Stimulated activated effector memory CD8-positive, alpha-beta T cell treated with anti-CD3 and anti-CD28 coated beads, Interleukin-12 subunit alpha, Interleukin-12 subunit beta, amount 100 ng/mL, for 72 hours (primary cell): Measurements from ENCODE around the gene AP1S3.
A peak's percentile ranks its signal among the peaks of the same experiment; 100 is the strongest.

Experiments
- ATAC-seq: fragments of 150-1000 bp; cut with Tn5 transposase; 2 replicates; pipeline ENCODE4 v1.10.0; 2021
- DNase-seq, 2 donors: peaks; one replicate each; pipeline ENCODE4 v3.0.0; 2021 to 2022; ENCODE audit warnings: low spot score in 2 of 2
- H3K27ac Mint-ChIP-seq: one replicate; pipeline ENCODE4 v1.8.0; 2022; ENCODE audit warnings: mild to moderate bottlenecking, mixed read lengths
- H3K36me3 Mint-ChIP-seq: one replicate; pipeline ENCODE4 v1.8.0; 2022; ENCODE audit warnings: mild to moderate bottlenecking, mixed read lengths
- H3K4me1 Mint-ChIP-seq: one replicate; pipeline ENCODE4 v1.8.0; 2022; ENCODE audit warnings: mixed read lengths
- H3K4me3 Mint-ChIP-seq: one replicate; pipeline ENCODE4 v1.8.0; 2022; ENCODE audit warnings: mild to moderate bottlenecking, mixed read lengths
- H3K9me3 Mint-ChIP-seq: one replicate; pipeline ENCODE4 v1.8.0; 2022; ENCODE audit warnings: mixed read lengths

AP1S3 gene

DNA sequence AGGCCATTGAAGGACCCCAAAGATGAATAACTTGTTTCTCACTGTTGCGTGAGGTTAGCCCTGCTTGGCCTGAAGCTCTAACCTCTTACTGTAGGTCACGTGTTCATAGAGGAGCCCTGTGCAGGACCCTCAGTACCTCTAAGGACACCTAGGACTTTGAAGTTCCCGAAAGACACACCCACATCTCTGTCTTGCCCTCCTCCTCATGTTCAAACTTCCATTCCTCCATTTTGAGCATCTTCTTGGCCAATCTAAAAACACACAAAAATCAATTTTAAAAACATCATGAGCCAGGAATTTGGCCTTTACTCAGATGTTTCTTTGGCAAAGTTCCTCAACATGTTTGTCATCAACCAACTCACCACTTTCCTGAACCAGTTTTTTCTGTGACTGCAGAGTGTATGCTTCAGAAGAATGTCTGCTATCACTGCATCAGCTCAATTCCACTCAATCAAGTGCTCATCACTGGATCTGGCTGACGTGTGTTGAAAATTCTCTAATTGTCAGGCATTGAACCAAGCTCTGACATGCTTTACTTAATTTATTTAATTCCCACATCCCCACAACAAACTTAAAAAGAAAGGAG, 101.6 kb downstream of the AP1S3 start:
- H3K4me1 Mint-ChIP-seq = no peaks in the 10 kb centered on the region
- no peak for DNase-seq
- no peaks in the 10 kb centered on the region for H3K36me3 Mint-ChIP-seq
- no peak overlapping the region for H3K27ac Mint-ChIP-seq
- ATAC-seq = no peak
- peaks cover 2% of the 10 kb centered on the region for H3K9me3 Mint-ChIP-seq
- no peak overlapping the region for H3K4me3 Mint-ChIP-seq

DNA sequence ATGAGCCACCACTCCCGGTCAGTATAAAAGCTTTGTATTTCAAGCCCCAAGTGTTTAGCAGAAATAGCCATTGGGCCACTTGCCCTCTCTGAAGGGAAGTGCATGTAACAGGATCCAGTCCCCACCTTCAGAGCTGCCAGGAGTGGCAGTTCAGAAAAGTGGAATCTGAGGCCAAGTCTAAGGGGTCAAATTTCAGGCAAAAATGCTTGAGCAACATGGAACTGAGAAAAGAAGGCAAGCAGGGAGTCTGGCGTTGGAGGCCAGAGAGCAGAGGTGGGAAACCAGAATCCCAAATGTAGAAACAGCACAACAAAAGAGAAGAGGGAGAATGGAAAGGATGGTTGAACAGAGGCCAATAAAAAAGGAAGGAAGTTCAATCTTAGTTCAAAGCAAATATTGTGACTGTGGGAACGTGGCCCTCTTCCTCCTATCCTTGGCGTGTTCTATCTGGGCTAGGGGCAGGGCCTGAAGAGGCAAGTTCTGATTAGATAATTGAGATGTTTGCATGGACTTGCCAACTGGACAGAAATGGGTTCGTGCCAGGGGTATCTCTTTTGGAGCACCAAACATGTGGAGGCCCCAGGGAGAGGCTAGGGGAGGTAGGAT, 102.2 kb downstream of the AP1S3 start:
- H3K4me1 Mint-ChIP-seq = no peaks in the 10 kb centered on the region
- H3K4me3 Mint-ChIP-seq = no peak overlapping the region
- no peak for ATAC-seq
- peaks cover 2% of the 10 kb centered on the region for H3K9me3 Mint-ChIP-seq
- no peaks in the 10 kb centered on the region for H3K36me3 Mint-ChIP-seq
- no peak overlapping the region for H3K27ac Mint-ChIP-seq
- DNase-seq = no peak

DNA sequence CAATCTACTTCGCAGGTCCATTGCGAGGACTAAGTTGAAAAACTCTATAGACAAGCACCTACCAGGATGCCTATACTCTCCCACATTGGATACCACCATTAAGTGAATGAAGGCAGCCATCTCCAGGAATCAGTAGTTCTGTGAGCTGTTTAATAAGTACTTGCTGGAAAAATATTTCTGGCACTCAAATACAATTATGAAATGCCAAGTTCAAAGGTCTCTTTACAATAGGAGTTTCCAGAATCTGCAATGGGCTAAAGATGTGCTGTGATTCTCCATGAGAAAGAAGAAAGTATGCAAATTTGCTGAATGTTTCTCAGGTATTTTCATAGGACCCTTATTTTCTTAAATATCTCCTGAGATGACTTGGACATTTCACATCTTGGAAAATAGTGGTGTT, 103.0 kb downstream of the AP1S3 start:
- Mint-ChIP-seq H3K9me3 (peaks cover 2% of the 10 kb centered on the region), H3K36me3 (no peaks in the 10 kb centered on the region), H3K4me3 (no peak overlapping the region), H3K4me1 (no peaks in the 10 kb centered on the region), H3K27ac (no peak overlapping the region)
- DNase-seq (no peak), ATAC-seq (no peak)

DNA sequence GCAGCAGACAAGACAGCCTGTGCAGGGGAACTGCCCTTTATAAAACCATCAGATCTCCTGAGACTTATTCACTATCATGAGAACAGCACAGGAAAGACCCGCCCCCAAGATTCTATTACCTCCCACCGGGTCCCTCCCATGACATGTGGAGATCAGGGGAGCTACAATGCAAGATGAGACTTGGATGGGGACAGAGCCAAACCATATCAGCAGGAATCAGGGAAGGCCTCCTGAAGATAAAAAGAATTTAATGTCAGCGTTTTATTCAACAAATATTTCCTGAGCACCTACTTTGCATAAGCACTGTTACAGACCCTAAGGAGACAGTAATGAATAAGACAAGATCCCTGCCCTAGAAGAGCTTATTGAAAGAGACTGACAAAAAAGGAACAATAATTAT, 105.0 kb downstream of the AP1S3 start:
- no peaks in the 10 kb centered on the region for H3K36me3 Mint-ChIP-seq
- H3K27ac Mint-ChIP-seq = no peak overlapping the region
- H3K9me3 Mint-ChIP-seq = peaks cover 2% of the 10 kb centered on the region
- no peaks in the 10 kb centered on the region for H3K4me1 Mint-ChIP-seq
- ATAC-seq = no peak
- no peak overlapping the region for H3K4me3 Mint-ChIP-seq
- DNase-seq = no peak

DNA sequence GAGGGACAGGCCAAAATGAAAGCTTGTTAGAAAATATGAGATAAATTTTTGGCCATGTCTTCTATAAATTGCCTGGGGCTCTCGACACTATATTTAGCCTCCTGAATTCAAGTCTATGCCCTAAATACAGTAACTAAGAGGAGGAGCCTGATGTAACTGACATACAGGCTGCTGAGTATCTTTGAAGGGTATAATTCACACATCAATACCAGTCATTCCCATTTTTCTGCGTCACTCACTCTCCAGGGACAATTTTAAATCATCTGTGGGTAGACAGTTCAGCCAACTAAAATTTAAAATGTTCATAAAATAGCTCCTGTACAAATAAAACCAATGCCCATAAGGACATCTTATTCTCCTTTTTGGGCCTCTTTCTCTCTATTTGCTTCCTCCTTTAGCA, 105.9 kb downstream of the AP1S3 start:
- no peaks in the 10 kb centered on the region for H3K4me1 Mint-ChIP-seq
- H3K4me3 Mint-ChIP-seq = no peak overlapping the region
- H3K9me3 Mint-ChIP-seq = peaks cover 2% of the 10 kb centered on the region
- no peak for DNase-seq
- no peak overlapping the region for H3K27ac Mint-ChIP-seq
- ATAC-seq = no peak
- H3K36me3 Mint-ChIP-seq = no peaks in the 10 kb centered on the region

DNA sequence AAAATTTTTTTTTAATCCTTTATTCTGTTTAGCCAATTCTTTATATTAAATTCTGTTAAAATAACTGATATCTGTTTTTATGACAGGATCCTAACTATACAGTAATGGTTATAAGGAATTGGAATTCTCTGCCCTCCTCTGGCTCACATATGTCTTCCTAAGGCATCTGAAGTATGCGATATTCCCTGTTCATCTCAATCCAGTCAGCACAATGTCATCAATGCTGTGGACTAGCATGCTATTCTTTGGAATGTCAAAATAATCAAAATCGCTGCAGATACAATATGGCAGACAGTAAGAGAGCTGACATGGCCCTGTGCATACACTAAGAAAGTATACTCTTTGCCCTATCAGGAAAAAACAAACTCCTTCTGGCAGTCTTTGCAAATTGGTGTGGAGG, 107.6 kb downstream of the AP1S3 start:
- Mint-ChIP-seq H3K4me1 (no peaks in the 10 kb centered on the region), H3K27ac (no peak overlapping the region), H3K9me3 (peaks cover 2% of the 10 kb centered on the region), H3K36me3 (no peaks in the 10 kb centered on the region), H3K4me3 (no peak overlapping the region)
- ATAC-seq (no peak), DNase-seq (no peak)

DNA sequence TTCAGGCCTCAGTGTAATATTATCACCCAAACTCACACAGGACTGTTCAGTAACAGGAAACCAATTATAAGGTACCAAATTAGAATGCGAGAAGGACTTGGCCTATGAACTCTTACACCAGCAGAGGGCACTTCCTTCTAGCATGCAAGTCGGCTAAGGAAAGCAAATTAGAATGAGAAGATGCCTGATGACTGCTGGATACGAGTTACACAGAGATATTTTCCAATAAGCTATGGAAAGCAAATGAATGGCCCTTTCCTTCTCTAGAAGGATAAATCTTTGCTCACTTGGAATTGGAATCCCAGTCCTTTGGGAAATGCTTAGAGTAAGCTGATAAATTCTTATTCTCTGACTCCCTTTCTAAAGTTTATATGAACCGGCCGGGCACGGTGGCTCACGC, 109.8 kb downstream of the AP1S3 start:
- Mint-ChIP-seq H3K4me3 (no peak overlapping the region), H3K36me3 (no peaks in the 10 kb centered on the region), H3K4me1 (no peaks in the 10 kb centered on the region), H3K9me3 (no peaks in the 10 kb centered on the region), H3K27ac (no peak overlapping the region)
- ATAC-seq = peak; percentile 72
- DNase-seq = peak; percentile 5 to 55

DNA sequence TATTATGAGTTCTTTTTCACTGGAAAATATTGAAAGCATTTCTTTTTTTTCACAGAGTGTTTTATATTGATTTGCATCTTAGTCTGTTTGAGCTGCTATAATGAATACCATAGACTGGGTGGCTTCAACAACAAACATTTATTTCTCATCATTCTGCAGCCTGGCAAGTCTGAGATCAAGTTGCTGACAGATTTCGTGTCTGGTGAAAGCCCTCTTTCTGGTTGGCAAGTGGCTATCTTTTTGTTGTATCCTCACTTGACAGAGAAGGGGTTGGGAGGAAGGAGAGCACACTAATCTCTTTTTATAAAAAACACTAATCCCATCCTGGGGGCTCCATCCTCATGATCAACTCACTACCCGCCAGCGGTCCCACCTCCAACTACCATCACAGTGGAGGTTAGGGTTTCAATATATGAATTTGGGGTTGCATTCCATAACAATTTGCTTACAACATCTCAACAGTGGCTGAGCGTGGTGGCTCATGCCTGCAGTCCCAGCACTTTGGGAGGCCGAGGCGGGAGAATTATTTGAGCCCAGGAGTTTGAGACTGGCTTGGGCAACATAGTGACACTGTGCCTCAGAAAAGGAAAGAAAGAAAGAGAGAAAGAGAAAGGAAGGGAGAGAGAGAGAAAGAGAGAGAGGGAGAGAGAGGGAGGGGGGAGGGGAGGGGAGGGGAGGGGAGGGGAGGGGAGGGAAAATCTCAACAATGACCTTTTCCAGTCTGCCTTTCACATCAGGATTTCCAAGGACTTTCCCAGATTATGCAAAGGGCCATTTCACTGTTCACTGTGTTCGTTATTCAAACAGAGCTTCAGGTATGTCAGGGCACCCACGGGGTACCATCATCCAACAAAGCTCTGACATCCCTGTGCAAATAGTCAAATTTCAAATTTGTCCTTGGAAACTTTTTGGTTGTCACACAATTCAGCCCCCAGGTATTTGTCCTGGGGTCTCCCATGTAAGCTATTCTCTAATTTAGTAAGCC, 111.1 kb downstream of the AP1S3 start:
- H3K27ac Mint-ChIP-seq = no peak overlapping the region
- H3K4me3 Mint-ChIP-seq = no peak overlapping the region
- H3K4me1 Mint-ChIP-seq = no peaks in the 10 kb centered on the region
- H3K9me3 Mint-ChIP-seq = no peaks in the 10 kb centered on the region
- DNase-seq = no peak
- no peak for ATAC-seq
- no peaks in the 10 kb centered on the region for H3K36me3 Mint-ChIP-seq

DNA sequence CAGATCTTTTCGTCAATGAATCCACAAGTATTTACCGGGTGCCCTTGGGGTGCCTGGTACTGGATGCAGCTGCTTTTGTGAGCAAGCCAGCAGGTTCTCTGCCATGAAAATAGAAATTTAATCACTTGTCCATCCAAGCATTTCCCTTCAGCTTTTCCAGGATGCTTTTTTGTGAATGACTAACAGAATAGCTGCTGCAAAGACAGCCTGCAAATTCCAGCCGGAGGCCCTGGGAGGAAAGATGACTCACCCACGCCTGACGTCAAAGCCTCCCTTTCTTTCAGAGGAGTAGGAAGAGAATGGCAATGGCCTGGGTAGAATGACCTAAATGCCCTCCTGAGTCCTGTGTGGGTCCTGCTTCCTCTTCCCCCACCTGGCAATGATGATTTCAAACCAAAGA, 111.9 kb downstream of the AP1S3 start:
- H3K9me3 Mint-ChIP-seq = no peaks in the 10 kb centered on the region
- no peak for DNase-seq
- H3K36me3 Mint-ChIP-seq = no peaks in the 10 kb centered on the region
- no peak overlapping the region for H3K27ac Mint-ChIP-seq
- H3K4me3 Mint-ChIP-seq = no peak overlapping the region
- no peaks in the 10 kb centered on the region for H3K4me1 Mint-ChIP-seq
- no peak for ATAC-seq

DNA sequence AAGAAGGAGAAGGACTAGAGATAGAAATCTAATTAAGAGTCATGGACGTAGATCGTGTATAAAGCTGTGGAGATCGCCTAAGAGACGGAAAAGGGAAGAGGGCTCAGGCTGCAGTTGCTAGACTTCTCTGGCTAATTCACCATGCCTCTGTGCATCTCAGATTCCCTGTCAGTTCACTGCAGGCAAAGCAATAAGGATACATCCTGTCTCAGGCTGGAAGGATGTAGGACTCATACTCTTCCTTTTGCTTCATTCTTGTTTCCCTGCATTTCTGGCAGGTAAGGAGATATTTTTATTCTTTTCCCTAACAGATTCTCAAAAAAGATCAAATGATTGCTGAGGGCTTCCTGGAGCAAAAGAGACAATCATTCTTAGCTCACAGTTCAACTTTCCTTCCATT, 112.5 kb downstream of the AP1S3 start:
- Mint-ChIP-seq H3K4me1 (no peaks in the 10 kb centered on the region), H3K36me3 (no peaks in the 10 kb centered on the region), H3K4me3 (no peak overlapping the region), H3K27ac (no peak overlapping the region), H3K9me3 (no peaks in the 10 kb centered on the region)
- ATAC-seq (no peak), DNase-seq (no peak)

DNA sequence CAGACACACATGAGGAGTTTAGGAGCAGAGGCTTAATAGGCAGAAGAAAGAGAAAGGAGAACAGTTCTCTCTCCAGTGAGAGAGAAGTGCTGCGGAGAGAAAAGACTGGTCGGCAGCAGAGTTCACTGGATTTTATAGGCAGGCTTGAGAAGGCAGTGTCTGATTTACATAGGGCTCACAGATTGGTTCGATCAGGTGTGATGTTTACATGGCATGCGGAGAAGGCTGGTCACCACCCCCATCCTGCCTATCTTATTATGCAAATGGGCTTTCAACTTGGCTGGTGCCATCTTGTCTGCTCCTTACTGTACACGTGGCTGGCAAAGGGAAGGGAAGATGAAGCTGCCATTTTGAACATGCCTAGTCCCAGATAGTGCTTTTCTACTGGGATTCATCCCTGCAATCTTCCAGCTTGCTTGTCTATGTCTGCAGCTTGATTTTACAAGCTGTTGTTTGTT, 113.4 kb downstream of the AP1S3 start:
- no peak overlapping the region for H3K4me3 Mint-ChIP-seq
- H3K9me3 Mint-ChIP-seq = no peaks in the 10 kb centered on the region
- no peaks in the 10 kb centered on the region for H3K4me1 Mint-ChIP-seq
- ATAC-seq = no peak
- H3K36me3 Mint-ChIP-seq = no peaks in the 10 kb centered on the region
- no peak overlapping the region for H3K27ac Mint-ChIP-seq
- no peak for DNase-seq

DNA sequence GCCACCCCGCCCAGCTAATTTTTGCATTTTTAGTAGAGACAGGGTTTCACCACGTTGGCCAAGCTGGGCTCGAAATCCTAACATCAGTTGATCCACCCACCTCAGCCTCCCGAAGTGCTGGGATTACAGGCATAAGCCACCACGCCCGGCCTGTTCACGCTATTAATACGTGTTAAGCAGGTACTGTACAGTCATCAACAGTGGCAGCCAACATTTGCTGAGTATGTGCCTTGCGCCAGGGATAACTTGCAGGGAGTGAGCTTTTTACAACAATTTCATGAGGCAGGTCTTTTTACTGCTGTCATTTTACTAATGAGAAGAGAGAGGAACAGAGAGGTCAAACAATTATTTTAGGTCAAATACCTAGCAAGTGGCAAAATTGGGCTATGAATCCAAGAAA, 115.2 kb downstream of the AP1S3 start:
- Mint-ChIP-seq H3K4me3 (no peak overlapping the region), H3K36me3 (no peaks in the 10 kb centered on the region), H3K27ac (no peak overlapping the region), H3K9me3 (no peaks in the 10 kb centered on the region), H3K4me1 (no peaks in the 10 kb centered on the region)
- DNase-seq (no peak), ATAC-seq (no peak)

DNA sequence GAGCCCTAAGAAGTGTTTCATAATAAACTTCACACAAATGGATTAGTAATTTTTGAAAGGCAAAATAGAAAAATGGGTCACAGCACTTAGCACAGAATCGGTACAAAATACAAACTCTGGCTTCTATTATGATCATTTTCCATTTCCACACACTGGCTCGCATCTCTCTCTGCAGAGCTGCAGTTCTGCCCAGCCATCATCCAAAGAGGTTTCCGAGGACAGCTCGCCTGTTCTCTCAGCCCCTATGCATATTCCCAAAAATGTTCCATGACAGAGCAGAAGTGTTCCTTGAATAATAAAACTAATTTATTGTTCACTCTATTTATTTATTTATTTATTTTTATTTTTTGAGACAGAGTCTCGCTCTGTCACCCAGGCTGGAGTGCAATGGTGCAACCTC, 115.6 kb downstream of the AP1S3 start:
- Mint-ChIP-seq H3K9me3 (no peaks in the 10 kb centered on the region), H3K36me3 (no peaks in the 10 kb centered on the region), H3K27ac (no peak overlapping the region), H3K4me3 (no peak overlapping the region), H3K4me1 (no peaks in the 10 kb centered on the region)
- no peak for ATAC-seq
- DNase-seq = no peak

DNA sequence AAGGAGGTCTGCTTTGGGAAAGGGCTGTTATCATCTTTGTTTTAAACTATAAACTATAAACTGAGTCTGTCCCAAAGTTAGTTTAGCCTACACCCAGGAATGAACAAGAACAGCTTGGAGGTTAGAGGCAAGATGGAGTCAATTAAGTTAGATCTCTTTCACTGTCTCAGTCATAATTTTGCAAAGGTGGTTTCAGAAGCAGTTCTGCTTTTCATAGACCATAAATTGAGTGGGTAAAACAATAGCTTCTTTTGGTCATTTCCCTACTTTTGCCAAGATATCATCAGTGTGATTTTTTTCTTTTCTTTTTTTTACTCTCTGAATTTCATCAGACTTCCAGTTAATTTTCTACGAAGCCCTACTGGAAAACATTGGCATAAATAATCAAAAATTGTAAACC, 117.0 kb downstream of the AP1S3 start:
- Mint-ChIP-seq H3K27ac (no peak overlapping the region), H3K4me1 (no peaks in the 10 kb centered on the region), H3K9me3 (no peaks in the 10 kb centered on the region), H3K4me3 (no peak overlapping the region), H3K36me3 (no peaks in the 10 kb centered on the region)
- DNase-seq = no peak
- ATAC-seq = no peak

DNA sequence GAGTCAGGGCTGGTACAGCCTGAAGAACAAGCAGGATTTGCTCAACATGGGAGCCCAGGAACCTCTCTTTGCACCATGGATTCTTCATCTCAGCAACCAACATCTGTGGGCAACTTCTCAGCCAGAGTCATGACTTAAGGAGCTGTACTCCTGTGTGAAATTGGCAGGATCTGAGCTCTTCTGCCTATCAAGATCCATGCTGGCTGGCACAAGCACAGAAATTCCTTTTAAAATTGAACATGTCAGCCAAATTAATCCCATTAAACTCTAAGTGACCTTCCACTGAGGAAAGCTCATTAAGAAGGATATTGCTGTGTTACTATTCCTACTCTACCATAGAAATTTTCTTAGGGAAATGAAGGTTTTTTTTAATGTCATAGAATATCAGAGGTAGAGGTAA, 124.7 kb downstream of the AP1S3 start:
- Mint-ChIP-seq H3K36me3 (no peaks in the 10 kb centered on the region), H3K9me3 (no peaks in the 10 kb centered on the region), H3K4me3 (no peak overlapping the region), H3K4me1 (no peaks in the 10 kb centered on the region), H3K27ac (no peak overlapping the region)
- ATAC-seq (no peak), DNase-seq (no peak)
